Smooth muscle cell (in vitro differentiated cells): Measurements from ENCODE around the gene AHCYL1. TPM values are rescaled to one million over a fixed set of nuclear protein-coding genes. Genes with fewer than 3 reads are reported as not detected.
A peak's percentile ranks its signal among the peaks of the same experiment; 100 is the strongest.

ENCODE experiments used
- DNase-seq: peaks from one replicate; lab custom pipeline; 2025; ENCODE audit not compliant: unreplicated experiment; lab: John Stamatoyannopoulos, UW
- H2AFZ ChIP-seq: fragments of 200-600 bp; sonication (generic); 2 replicates; pipeline ENCODE4 v1.6.0; 2016; ENCODE audit warnings: antibody characterized with exemption, low read depth, mild to moderate bottlenecking
- H3F3A ChIP-seq: fragments of 200-600 bp; sonication (generic); 2 replicates; pipeline ENCODE4 v1.6.0; 2017; ENCODE audit warnings: antibody characterized with exemption, low read depth
- H3K27ac ChIP-seq: fragments of 200-600 bp; sonication (generic); 2 replicates; pipeline ENCODE4 v1.5.1; 2016; ENCODE audit warnings: low read depth, mild to moderate bottlenecking
- H3K27me3 ChIP-seq: fragments of 200-600 bp; sonication (generic); 2 replicates; pipeline ENCODE4 v1.6.1; 2016; ENCODE audit warnings: low read depth, mild to moderate bottlenecking
- H3K36me3 ChIP-seq: fragments of 200-600 bp; sonication (generic); 2 replicates; pipeline ENCODE4 v1.5.1; 2016; ENCODE audit warnings: low read depth
- H3K4me1 ChIP-seq: fragments of 200-600 bp; sonication (generic); 2 replicates; pipeline ENCODE4 v1.5.1; 2016; ENCODE audit warnings: low read depth
- H3K4me2 ChIP-seq: fragments of 200-600 bp; sonication (generic); 2 replicates; pipeline ENCODE4 v1.6.0; 2016; ENCODE audit warnings: mild to moderate bottlenecking
- H3K4me3 ChIP-seq: fragments of 200-600 bp; sonication (generic); 2 replicates; pipeline ENCODE4 v1.5.1; 2016; ENCODE audit warnings: mild to moderate bottlenecking
- H3K79me2 ChIP-seq: fragments of 200-600 bp; sonication (generic); 2 replicates; pipeline ENCODE4 v1.6.0; 2016; ENCODE audit warnings: low read depth, mild to moderate bottlenecking
- H3K9ac ChIP-seq: fragments of 200-600 bp; sonication (generic); 2 replicates; pipeline ENCODE4 v1.6.0; 2016; ENCODE audit warnings: low read depth
- H3K9me3 ChIP-seq: fragments of 200-600 bp; sonication (generic); replicated peaks from 2 replicates; pipeline ENCODE4 v1.5.1; 2016; ENCODE audit warnings: low read depth
- H4K20me1 ChIP-seq: fragments of 200-600 bp; sonication (generic); 2 replicates; pipeline ENCODE4 v1.6.0; 2016; ENCODE audit warnings: low read depth
- CTCF ChIP-seq: fragments of 200-600 bp; sonication (generic); IDR thresholded peaks from 2 replicates; pipeline ENCODE4 v1.5.1; 2017; ENCODE audit warnings: borderline replicate concordance, mild to moderate bottlenecking, antibody characterized with exemption; ENCODE audit not compliant: insufficient read depth, poor library complexity, severe bottlenecking
- WGBS: methylation state at CpG from one replicate; pipeline ENCODE4 v1.1.7; 2016; ENCODE audit warnings: low lambda C conversion rate; 5-methylcytosine and 5-hydroxymethylcytosine counted together
- polyA plus RNA-seq: library from polyadenylated mRNA; unstranded; fragments of >200 nt; fragmentation: Nextera tagmentation; extraction: Ambion mirVana; gene quantifications from 2 replicates; pipeline ENCODE4 v1.2.1, GENCODE V29; 2016
- total RNA-seq: library from RNA; depleted of rRNA; stranded (reverse); fragments of >200 nt; gene quantifications from 2 replicates; pipeline ENCODE4 v1.2.3, GENCODE V29; 2014

The AHCYL1 gene
- total and polyA plus RNA-seq, 2 experiments from 2014 or later = 79.5 to 144 TPM

- H3F3A ChIP-seq = peaks cover 11% of the 10 kb centered on the region
- peaks cover 50% of the 10 kb centered on the region for H4K20me1 ChIP-seq
- TF ChIP-seq CTCF = peak; percentile 87
- H3K36me3 ChIP-seq = peaks cover 1% of the 10 kb centered on the region
- H2AFZ ChIP-seq = no peak overlapping the region
- H3K79me2 ChIP-seq = no peaks in the 10 kb centered on the region
- H3K4me2 ChIP-seq = no peak overlapping the region
- H3K4me1 ChIP-seq = peaks cover 9% of the 10 kb centered on the region
- WGBS = 87% methylated on average over 16 of the region's 16 CpGs
- no peak overlapping the region for H3K9ac ChIP-seq
- no peaks in the 10 kb centered on the region for H3K9me3 ChIP-seq
- peak; percentile 16 for DNase-seq
- no peak overlapping the region for H3K27ac ChIP-seq
- no peaks in the 10 kb centered on the region for H3K27me3 ChIP-seq
- no peak overlapping the region for H3K4me3 ChIP-seq
Measured at GRCh38 chr1:110053552-110054428, 69.2 kb downstream of the AHCYL1 start.

- WGBS = 68% methylated on average over 5 of the region's 5 CpGs
- DNase-seq = no peak
- no peak for TF ChIP-seq CTCF
- no peaks in the 10 kb centered on the region for H3K79me2 ChIP-seq
- H3K9me3 ChIP-seq = no peaks in the 10 kb centered on the region
- H3K4me1 ChIP-seq = peaks cover 11% of the 10 kb centered on the region
- H3F3A ChIP-seq = peaks cover 11% of the 10 kb centered on the region
- no peak overlapping the region for H3K4me3 ChIP-seq
- peak overlapping the region; percentile 12 for H3K4me2 ChIP-seq
- H3K36me3 ChIP-seq = no peaks in the 10 kb centered on the region
- no peaks in the 10 kb centered on the region for H3K27me3 ChIP-seq
- H3K27ac ChIP-seq = no peak overlapping the region
- no peak overlapping the region for H3K9ac ChIP-seq
- H2AFZ ChIP-seq = no peak overlapping the region
- peaks cover 67% of the 10 kb centered on the region for H4K20me1 ChIP-seq
Measured at GRCh38 chr1:110055493-110056284, 71.1 kb downstream of the AHCYL1 start.

GRCh38 chr1:110056285-110056683, 71.7 kb downstream of the AHCYL1 start:
- no peaks in the 10 kb centered on the region for H3K36me3 ChIP-seq
- DNase-seq = no peak
- 60% methylated on average over 4 of the region's 4 CpGs for WGBS

More at GRCh38 chr1:110056285-110056683, 71.7 kb downstream of the AHCYL1 start:
- H3K9me3 ChIP-seq = no peaks in the 10 kb centered on the region
- H3K9ac ChIP-seq = no peak overlapping the region
- H3K4me1 ChIP-seq = peaks cover 11% of the 10 kb centered on the region
- H4K20me1 ChIP-seq = peaks cover 73% of the 10 kb centered on the region
- H3K79me2 ChIP-seq = no peaks in the 10 kb centered on the region
- H2AFZ ChIP-seq = no peak overlapping the region
- peaks cover 11% of the 10 kb centered on the region for H3F3A ChIP-seq
- H3K4me3 ChIP-seq = no peak overlapping the region
- no peaks in the 10 kb centered on the region for H3K27me3 ChIP-seq
- H3K27ac ChIP-seq = peak overlapping the region; percentile 35
- no peak for TF ChIP-seq CTCF
- peak overlapping the region; percentile 14 for H3K4me2 ChIP-seq
